GM12875 (cell line): ENCODE results near the gene PAGR1.
A peak's percentile ranks its signal among the peaks of the same experiment; 100 is the strongest.

Experiments
- H3K4me3 ChIP-seq: one replicate; pipeline ENCODE4 v1.5.1; 2011; ENCODE audit warnings: low read depth, low read length, control low read depth
- CTCF ChIP-seq: IDR thresholded peaks from 2 replicates; pipeline ENCODE4 v1.5.1; 2011; ENCODE audit warnings: low read depth, mild to moderate bottlenecking, control low read depth, inconsistent platforms, low read length, moderate library complexity, borderline replicate concordance; ENCODE audit not compliant: insufficient read depth

PAGR1 gene

GRCh38 chr16:29807426-29808218 is 8.3 kb upstream of the PAGR1 start:
- TF ChIP-seq CTCF = peak; percentile 73
- H3K4me3 ChIP-seq = peak overlapping the region; percentile 59

GRCh38 chr16:29808219-29808900 is 7.6 kb upstream of the PAGR1 start:
- no peak for TF ChIP-seq CTCF

GRCh38 chr16:29809031-29809747 is 6.8 kb upstream of the PAGR1 start:
- TF ChIP-seq CTCF = no peak
- H3K4me3 ChIP-seq = peak overlapping the region; percentile 2

More at GRCh38 chr16:29808219-29808900, 7.6 kb upstream of the PAGR1 start:
- peak overlapping the region; percentile 59 for H3K4me3 ChIP-seq

DNA sequence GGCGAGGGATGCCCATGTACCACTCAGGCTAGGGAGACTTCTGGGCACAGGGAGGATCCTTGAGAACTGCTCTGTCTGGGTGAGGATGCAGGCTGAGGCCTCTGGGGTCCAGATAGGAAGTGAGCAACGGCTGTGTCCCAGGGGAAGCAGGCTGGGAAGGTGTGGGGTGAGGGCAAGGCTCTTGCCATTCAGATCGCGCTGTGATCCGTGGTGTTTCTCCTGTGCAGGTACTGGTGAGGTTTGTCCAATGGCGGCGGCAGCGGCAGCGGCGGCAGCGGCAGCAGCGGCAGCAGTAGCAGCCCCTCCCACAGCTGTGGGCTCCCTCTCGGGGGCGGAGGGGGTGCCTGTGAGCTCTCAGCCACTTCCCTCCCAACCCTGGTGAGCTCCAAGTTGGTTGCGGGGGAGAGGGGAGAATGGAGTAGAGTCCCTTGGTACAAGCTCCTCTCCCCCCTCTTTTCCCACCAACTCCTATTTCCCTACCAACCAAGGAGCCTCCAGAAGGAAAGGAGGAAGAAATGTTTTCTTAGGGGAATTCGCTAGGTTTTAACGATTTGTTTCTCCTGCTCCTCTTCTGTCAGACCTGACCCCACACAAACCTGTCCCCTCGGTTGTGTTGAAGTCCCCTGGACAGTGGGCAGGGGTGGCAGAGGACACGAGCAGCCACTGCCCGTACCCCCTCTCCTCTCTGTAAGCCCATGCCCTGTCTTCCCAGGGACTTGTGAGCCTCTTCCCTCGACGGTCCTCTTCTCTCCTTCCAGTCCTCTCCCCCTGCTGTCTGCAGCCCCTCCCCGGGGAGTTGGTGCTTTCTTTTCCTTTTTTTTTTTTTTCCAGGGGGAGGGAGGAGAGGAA is 5.9 kb upstream of the PAGR1 start:
- H3K4me3 ChIP-seq = no peak overlapping the region
- no peak for TF ChIP-seq CTCF

GRCh38 chr16:29810699-29811169 is 5.2 kb upstream of the PAGR1 start:
- H3K4me3 ChIP-seq = no peak overlapping the region
- TF ChIP-seq CTCF = no peak

- peak overlapping the region; percentile 45 for H3K4me3 ChIP-seq
- no peak for TF ChIP-seq CTCF
These were observed 4.6 kb upstream of the PAGR1 start for GRCh38 chr16:29811170-29811895.
